Measurements from ENCODE around the gene CNTNAP1.

Gene CNTNAP1

GRCh38 chr17:42686520-42687128, 4.3 kb downstream of the CNTNAP1 start:
- H3K9me3 ChIP-seq (ENCODE audit: severe bottlenecking) = no peaks in the 10 kb centered on the region
- no peak overlapping the region for H3K27ac ChIP-seq (ENCODE audit: poor library complexity, severe bottlenecking)
- ATAC-seq (ENCODE audit: low read depth) = no peak
- no peak overlapping the region for H3K4me3 ChIP-seq (ENCODE audit: severe bottlenecking)
- H3K27me3 ChIP-seq (ENCODE audit: insufficient read depth, poor library complexity, severe bottlenecking) = no peaks in the 10 kb centered on the region
- no peak for TF ChIP-seq CTCF (IDR thresholded peaks at IDR 0.05; ENCODE audit: poor library complexity, severe bottlenecking)
- H3K36me3 ChIP-seq (ENCODE audit: low read depth) = no peaks in the 10 kb centered on the region
- H3K4me1 ChIP-seq (ENCODE audit: insufficient read depth, poor library complexity, severe bottlenecking) = no peaks in the 10 kb centered on the region
- DNase-seq (ENCODE audit: low spot score) = no peak

GRCh38 chr17:42687707-42688320, 5.5 kb downstream of the CNTNAP1 start:
- ATAC-seq (ENCODE audit: low read depth) (no peak), DNase-seq (ENCODE audit: low spot score) (no peak)
- Histone ChIP-seq H3K9me3 (ENCODE audit: severe bottlenecking) (no peaks in the 10 kb centered on the region), H3K36me3 (ENCODE audit: low read depth) (no peaks in the 10 kb centered on the region), H3K4me3 (ENCODE audit: severe bottlenecking) (no peak overlapping the region), H3K27me3 (ENCODE audit: insufficient read depth, poor library complexity, severe bottlenecking) (no peaks in the 10 kb centered on the region), H3K27ac (ENCODE audit: poor library complexity, severe bottlenecking) (no peak overlapping the region), H3K4me1 (ENCODE audit: insufficient read depth, poor library complexity, severe bottlenecking) (no peaks in the 10 kb centered on the region)
- TF ChIP-seq CTCF (IDR thresholded peaks at IDR 0.05; ENCODE audit: poor library complexity, severe bottlenecking) = no peak

- H3K27ac ChIP-seq (ENCODE audit: poor library complexity, severe bottlenecking) = no peak overlapping the region
- H3K4me1 ChIP-seq (ENCODE audit: insufficient read depth, poor library complexity, severe bottlenecking) = no peaks in the 10 kb centered on the region
- DNase-seq (ENCODE audit: low spot score) (no peak), ATAC-seq (ENCODE audit: low read depth) (no peak)
- no peaks in the 10 kb centered on the region for H3K9me3 ChIP-seq (ENCODE audit: severe bottlenecking)
- no peaks in the 10 kb centered on the region for H3K36me3 ChIP-seq (ENCODE audit: low read depth)
- no peaks in the 10 kb centered on the region for H3K27me3 ChIP-seq (ENCODE audit: insufficient read depth, poor library complexity, severe bottlenecking)
- no peak for TF ChIP-seq CTCF (IDR thresholded peaks at IDR 0.05; ENCODE audit: poor library complexity, severe bottlenecking)
- H3K4me3 ChIP-seq (ENCODE audit: severe bottlenecking) = no peak overlapping the region
These were observed 8.3 kb downstream of the CNTNAP1 start for GRCh38 chr17:42690596-42690995.

GRCh38 chr17:42691021-42691545, 8.8 kb downstream of the CNTNAP1 start:
- no peak for DNase-seq (ENCODE audit: low spot score)
- Histone ChIP-seq H3K4me1 (ENCODE audit: insufficient read depth, poor library complexity, severe bottlenecking) (no peaks in the 10 kb centered on the region), H3K4me3 (ENCODE audit: severe bottlenecking) (no peak overlapping the region), H3K9me3 (ENCODE audit: severe bottlenecking) (no peaks in the 10 kb centered on the region), H3K36me3 (ENCODE audit: low read depth) (no peaks in the 10 kb centered on the region), H3K27me3 (ENCODE audit: insufficient read depth, poor library complexity, severe bottlenecking) (no peaks in the 10 kb centered on the region), H3K27ac (ENCODE audit: poor library complexity, severe bottlenecking) (no peak overlapping the region)
- no peak for ATAC-seq (ENCODE audit: low read depth)
- TF ChIP-seq CTCF (IDR thresholded peaks at IDR 0.05; ENCODE audit: poor library complexity, severe bottlenecking) = no peak

GRCh38 chr17:42692489-42692888, 10.2 kb downstream of the CNTNAP1 start:
- ATAC-seq (ENCODE audit: low read depth) (no peak), DNase-seq (ENCODE audit: low spot score) (no peak)
- no peak for TF ChIP-seq CTCF (IDR thresholded peaks at IDR 0.05; ENCODE audit: poor library complexity, severe bottlenecking)
- H3K27ac ChIP-seq (ENCODE audit: poor library complexity, severe bottlenecking) = no peak overlapping the region
- no peaks in the 10 kb centered on the region for H3K36me3 ChIP-seq (ENCODE audit: low read depth)
- no peaks in the 10 kb centered on the region for H3K27me3 ChIP-seq (ENCODE audit: insufficient read depth, poor library complexity, severe bottlenecking)
- H3K9me3 ChIP-seq (ENCODE audit: severe bottlenecking) = no peaks in the 10 kb centered on the region
- no peaks in the 10 kb centered on the region for H3K4me1 ChIP-seq (ENCODE audit: insufficient read depth, poor library complexity, severe bottlenecking)
- no peak overlapping the region for H3K4me3 ChIP-seq (ENCODE audit: severe bottlenecking)

All from RWPE2 (cell line).